HG03457 (cell line): ENCODE data around the gene MPRIP.

ENCODE experiments used
- ATAC-seq: cut with Tn5 transposase; IDR thresholded peaks from one replicate; pipeline ENCODE4 v1.9.1; 2021; ENCODE audit warnings: moderate number of reproducible peaks; ENCODE audit not compliant: unreplicated experiment

The MPRIP gene

DNA sequence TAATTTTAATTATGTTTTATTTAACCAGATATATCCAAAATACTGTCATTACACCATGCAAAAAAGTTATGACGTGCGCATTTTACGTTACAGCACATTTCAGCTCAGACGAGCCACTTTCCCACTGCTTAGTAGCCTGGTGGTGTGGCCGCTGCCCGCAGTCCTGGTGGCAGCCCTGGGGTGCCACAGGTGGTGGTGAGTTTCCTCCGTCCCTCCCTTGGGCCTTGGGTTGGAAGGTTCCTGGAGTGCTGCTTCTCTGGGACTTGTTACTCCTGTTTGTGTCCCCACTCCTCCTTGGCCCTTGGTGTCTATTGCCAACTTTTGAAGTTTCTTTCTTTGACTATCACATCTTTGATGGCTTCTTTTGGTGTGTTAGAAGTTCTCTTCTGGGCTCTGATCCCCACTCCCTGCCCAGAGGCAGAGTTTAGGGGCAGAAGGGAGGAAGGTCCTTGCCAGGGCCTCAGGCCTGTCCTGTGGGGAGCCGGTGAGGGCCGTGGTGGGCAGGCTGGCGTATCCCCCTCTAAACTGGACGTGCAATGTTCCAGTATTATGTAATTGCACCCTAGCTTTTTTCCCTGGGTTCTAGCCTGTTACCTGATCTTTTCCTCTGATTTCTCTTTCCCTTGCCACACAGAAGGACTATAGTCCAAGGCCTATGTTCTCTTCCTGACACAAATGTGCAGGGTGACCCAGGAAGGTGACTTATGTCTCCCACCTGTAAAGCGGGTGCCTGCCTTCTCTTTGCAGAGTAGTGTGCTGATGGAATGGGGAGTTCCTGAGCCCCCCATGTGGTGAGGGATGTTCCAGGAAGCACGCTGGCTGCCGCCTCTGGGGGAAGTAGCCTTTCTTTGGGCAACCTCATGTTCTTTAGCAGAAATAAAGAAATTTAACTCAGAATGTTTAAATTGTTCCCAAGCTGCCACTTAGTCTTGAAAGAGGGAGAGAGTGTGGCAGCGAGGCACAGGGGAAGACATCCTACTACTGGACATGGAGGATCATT, 8.4 kb downstream of the MPRIP start:
- ATAC-seq: no peak

DNA sequence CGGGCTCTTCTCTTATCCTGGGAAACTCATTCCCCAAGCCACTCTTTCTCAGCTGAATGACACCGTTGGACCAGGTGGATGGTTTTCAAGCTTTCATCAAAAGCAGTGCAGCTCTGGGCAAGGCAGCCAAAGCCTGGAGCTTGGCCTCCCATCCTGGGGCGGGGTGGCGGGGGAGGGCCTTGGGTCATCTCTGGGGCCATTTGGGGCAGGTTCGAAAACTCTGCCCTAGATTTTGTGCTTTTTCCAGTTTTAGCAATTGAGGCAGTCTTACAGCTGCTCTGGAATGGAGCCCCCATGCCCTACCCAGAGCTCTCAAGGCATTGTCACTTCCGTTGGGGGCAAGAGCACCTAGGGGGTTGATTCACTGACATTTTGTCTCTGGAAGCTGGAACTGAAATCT, 9.1 kb downstream of the MPRIP start:
- ATAC-seq: no peak

DNA sequence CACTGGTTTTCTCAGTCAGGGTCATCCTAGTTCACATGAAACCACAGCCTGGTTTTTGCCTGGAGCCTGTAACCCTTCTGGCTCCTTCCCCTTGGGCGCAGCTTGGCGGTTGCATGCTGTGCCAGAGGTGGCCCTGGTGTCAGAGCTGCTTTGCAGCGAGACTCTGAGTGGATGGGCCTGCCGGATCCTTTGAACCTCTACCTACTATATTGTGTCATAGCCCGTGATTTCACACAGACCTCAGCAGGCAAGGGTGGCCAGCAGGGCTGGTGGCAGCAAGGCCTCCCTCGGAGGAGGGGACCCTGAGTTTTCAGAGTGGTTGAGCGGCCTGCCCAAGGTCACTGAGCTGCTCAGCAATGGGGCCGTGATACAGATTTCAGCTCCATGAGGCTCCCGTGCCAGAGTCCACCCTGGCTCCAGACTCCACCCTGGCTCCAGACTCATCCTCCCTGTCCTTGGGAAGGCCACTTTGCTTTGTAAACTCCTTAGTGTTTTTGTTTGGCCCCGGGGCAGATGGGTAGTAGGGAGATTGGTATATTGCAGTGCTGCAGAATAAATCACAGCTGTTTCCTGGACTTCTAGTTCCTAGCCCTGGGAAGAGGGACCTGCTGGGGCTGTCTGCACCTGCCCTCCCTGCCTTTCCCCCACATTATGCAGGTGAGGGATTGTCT, 9.7 kb downstream of the MPRIP start:
- ATAC-seq: no peak

DNA sequence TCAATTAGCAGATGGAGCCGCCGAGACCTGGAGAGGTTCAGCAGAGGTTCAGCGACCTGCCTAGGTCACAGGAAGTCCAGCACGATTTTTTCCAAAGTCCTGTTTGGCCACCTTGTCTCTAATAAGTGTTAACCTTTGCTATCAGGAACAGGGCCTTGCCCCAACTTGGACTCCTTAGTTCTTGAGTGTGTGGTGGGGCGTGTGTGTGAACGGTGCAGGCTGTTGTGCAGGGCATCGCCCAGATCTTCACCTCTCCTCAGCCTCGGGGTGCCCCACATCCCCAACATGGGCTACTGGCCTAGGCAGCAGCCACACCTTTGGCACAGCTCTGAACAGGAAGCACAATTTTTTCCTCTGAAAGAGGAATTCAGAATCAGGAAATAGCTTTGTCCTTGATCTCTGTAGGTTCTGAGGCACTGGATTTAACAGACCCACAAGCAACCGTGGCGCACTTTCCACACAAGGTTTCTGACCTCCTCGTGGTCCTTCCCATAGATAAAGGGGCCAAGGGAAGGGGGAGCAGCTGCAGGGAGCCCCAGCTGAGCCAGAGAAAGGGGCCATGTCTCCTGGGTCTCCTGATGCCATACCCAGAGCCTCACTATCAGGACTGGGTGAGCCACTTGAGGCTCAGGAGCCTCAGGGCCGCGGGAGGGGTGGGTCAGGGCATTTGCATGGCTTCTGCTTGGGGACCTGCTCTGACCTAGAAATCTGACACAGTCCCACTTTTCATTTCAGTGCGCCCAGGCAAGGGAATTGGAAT, 10.4 kb downstream of the MPRIP start:
- no peak for ATAC-seq

DNA sequence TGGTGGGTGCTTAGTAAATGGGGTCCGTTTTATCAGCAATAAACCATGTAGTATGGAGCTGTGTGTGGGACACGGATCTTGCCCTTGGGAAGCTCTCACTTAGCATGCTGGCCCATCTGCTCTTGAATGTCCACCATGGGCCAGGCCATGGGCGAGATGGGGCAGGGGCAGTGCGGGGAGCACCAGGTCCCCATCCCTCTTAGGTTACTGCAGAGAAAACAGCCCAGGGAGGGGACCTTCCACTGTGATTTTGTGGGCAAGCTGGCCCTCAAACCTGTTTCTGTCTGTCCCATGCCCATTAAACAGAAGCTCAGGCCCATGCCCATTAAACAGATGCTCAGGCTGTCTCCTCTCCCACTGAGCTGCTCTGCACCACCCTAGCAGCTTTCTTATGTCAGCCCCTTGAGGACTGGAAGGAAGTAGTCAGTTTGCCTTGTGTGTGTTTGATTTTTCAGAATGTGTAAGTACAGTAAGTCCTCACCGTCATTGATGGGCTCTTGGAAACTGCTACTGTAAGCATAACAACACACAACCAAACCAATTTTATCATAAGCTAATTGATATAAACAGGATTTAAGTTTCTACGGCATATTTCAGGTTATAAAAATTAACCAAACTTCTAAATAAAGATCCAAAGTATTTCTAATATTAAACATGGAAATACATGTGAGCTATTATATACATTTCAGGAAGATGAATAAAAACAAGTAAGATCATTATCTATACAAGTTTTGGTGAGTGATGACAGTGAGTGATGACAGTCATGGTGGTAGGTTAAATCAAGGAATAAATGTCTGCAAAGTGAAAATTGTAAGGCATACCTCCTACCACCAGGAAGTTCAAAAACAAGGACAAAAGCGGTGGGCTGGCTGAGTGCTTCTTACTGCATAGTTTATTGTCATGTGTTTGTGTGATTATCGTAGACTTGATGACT, 11.5 kb downstream of the MPRIP start:
- no peak for ATAC-seq

DNA sequence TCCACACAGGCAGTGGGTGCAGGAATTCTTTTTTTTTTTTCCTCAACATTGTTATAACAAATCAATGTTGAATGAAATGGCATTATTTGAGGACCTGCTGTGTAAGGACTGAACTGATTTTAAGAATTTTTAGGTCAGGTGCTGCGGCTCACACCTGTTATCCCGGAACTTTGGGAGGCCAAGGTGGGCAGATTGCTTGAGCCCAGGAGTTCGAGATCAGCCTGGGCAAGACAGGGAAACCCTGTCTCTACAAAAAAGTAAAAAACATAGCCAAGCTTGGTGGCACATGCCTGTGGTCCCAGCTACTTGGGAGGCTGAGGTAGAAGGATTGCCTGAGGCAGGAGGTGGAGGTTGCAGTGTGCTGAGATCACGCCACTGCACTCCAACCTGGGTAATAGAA, 12.4 kb downstream of the MPRIP start:
- no peak for ATAC-seq

DNA sequence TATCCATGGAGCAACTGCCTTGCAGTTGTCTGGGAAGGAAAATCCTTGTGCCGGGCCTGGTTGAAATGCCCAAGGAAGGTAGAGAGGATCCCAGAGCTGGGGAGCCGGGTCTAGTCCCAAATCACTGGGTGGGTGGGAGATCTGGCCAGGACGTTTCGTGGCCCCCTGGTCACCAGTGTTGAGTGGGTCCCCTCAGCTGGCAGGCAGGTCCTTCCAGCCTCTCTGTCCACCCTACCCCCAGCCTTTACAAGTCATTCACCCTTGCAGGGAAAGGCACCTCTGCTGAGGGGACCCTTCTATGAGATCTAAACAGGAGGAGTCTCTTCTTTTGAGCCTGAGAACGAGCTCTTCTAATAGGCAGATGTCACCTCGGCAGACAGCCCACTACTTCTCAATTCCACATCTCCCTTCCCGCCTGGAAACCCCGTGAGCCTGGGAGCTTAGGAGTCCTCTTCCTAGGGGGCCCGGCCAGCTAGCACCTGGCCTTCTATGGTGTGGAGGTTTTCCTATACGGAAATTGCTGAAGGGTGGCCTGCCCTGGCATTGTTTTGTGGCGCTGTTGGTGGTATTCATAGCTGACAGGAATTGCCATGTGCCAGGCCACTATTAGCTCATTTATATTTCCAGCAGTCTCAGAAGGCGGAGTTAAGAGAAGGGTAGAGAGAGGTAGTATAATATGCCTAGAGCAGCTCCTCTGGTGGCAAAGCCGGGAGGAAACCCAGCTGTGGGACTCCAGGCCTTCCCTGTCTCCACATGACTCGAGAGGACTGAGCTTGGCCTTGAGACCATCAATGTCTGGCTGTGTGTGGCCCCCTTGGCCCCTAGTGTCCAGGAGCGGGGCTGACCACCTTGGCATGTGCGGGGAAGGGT, 13.3 kb downstream of the MPRIP start:
- no peak for ATAC-seq

DNA sequence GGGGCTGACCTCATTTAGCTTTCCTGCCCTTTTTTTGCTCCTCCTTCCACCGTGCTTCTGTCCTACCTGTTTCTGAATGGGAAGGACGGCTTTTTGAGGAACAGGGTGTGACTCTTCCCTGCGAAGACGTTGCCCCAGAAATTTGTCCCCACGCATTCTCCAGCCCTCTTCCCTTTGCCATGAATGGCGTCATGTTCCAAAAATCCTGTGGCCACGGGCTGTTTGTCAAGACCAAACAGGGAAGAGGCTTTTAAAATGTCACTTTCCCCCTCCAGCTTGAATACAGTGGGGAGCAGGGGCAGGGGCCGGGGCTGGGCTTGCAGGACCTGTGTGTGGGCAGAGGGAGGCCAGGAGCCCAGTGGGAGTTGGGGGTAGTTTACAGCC, 13.9 kb downstream of the MPRIP start:
- ATAC-seq: no peak

DNA sequence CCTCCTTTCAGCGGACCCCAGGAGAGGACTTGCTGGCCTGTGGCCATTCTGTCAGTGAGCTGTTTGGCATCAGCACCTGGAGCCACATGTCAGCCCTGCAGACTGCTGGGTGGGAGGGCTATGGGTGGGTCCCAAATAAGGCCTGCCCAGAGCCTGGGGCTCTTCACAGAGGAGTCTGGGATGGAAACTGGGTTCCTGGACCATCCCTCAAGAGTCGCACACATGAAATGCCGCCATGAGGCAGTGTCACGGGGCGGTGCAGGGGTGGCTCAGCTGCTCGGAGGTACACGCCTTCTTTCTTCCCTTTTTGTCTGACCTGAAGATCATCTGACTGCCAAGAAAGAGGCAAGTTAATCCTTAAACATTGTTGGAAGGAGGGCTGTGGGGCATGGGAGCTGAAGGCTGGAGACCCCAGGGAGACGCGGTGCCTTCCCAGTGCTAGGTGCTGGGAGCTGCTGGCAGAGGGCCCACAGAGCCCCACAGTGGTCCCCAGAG, 14.8 kb downstream of the MPRIP start:
- ATAC-seq: no peak

DNA sequence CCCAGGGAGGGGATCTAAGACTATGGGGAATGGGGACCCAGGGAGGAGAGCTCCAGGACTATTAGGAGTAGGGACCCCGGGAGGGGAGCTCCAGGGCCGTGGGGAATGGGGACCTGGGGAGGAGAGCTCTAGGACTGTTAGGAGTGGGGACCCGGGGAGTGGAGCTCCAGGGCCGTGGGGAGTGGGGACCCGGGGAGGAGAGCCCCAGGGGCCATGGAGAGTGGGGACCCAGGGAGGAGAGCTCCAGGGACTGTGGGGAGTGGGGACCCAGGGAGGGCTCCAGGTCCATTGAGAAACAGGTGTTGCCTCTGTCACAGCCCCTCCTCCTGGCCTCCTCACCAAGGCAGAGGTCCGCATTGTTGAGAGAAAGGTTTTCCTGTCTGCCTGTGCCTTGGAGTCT, 16.0 kb downstream of the MPRIP start:
- ATAC-seq: no peak

DNA sequence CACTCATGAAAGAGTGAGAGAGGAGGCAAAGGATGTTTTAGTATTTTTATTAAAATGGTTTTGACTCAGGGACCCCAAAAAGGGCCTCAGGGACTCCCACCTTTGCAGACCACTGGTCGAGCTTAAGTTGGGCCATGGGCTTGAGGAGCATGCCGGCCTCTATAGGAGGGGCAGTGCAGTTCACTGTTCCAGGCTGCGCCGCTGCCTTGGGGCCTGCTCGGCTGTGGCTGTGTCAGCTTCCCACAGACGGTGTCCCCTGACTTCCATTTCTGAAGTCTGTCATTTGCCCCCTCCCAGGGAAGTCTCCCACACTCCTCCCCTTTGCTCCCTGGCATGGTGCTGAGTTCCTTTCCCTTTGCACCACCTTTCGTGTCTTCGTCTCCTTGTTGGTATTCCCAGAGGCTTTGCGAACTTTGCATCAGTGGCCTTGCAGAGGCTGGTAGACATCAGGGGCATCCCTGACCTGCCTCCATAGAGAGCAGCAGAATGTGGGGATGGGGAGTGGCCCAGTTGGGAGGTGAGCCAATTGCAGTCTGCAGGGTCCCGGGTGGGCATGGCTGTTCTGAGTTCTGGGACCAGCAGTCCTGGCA, 17.1 kb downstream of the MPRIP start:
- ATAC-seq: no peak

DNA sequence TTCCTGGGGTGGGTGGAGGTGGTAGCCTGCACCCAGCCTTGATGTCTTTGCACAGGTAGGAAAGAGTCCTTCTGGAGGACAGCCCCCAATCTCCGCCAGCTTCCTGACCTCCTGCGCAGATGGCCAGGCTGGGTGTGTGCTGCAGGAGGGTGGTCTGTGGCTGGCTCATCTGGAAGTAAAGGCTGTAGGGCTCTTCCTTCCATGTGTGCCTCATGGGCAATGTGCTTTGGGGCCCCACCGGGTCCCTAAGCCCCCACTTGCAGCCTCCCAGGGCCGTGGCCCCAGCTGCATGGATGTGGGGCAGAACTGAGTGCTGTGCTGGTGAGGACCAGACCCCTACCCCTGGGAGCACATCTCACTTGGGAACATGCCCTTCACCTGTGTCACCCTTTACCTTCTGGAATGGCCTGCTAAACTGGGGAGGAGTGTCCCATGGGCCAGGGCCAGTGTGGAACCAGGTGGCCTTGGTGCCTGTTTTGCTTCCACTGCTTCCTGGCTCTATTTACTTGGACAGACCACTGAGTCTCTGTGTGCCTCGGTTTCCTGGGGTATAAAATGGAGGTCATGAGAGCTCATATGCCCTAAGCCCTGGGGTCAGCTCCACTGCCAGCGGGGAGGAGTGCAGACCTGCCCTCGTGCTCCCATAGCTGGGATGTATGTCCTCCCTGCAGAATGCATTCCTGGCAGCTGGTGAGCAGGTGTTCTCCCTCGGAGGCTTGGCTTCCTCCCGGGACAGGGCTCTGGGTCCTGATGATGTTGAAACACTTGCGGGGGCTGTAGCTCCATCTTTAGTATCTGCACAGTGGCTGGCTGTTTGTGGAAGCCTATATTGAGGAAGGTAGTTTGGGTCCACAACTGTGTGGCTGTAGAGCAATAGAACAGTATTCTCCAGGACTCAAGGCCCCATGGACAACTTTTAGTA, 18.0 kb downstream of the MPRIP start:
- no peak for ATAC-seq

DNA sequence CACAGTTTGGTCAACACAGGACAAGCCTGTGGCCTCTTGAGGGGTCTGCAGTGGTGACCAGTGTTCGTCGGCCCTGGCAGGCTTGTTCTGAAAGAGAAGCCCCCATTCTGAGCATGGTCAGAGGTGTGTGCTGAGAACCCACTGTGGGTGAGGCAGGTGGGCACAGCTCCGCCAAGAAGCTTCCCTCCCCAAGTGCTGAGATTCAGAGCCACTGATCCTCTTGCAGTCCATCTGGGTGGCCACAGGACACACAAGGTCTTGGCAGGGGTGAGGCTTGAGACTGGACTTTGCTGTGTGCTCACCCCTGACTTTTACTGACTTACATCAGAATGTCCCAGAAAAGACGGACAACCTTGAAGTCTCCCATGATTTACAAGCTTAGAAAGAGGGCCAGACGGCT, 18.7 kb downstream of the MPRIP start:
- no peak for ATAC-seq

DNA sequence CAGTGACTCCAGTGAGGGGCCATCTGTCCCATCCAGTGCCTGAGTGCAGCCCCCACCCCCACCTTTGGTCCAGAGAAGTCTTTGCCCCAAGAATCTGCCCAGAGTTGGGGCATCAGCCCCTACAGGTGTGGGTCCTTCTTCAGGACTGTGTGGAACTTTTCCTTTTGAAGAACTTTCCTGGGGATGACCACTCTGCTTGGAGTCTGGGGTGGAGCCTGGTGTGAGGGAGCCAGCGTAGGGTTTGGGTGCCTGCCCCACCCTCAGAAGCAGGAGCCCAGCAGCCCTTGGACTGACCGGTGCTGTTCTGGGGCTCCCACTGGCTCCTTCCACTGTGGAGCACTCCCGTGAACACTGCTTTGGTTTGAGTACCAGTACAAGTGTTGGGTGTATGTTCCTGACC, 19.3 kb downstream of the MPRIP start:
- no peak for ATAC-seq

DNA sequence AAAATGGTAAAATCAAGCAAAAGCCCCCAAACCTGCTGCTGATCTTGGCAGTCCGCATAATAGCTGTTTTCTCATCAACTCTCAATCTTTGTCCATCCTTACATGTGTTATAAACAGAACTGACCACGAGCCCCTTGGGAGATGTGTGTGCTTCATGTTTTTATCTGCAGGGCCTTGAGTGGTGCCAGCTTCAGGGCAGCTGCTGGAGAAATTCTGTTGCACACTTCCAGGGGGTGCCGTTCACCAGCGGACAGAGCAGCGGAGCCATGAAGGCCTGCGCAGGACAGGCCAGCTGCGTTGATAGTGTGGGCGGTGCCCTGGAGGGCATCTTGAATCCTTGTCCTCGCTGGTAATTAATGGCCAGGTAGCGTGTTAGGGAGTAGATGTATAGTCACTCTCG, 20.1 kb downstream of the MPRIP start:
- ATAC-seq: no peak

DNA sequence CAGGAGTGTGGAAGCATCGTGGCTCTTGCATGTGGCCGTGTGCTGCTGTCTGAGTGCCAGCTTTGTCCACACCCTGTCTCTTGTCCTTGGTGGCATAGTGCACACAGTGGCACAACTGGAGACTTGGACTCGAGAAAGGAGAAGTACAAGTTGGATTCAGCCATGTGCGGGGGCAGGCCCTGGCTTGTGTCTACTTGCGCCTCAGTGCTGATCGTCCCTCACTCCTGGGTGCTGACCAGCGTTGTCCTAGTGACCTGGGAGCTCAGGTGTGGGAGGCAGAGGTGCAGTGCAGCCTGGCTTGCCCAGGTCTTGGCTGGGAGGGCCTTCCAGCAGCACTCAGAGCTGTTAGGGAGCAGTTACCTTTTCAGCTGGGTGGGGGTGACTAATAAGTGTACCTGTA, 20.6 kb downstream of the MPRIP start:
- no peak for ATAC-seq

DNA sequence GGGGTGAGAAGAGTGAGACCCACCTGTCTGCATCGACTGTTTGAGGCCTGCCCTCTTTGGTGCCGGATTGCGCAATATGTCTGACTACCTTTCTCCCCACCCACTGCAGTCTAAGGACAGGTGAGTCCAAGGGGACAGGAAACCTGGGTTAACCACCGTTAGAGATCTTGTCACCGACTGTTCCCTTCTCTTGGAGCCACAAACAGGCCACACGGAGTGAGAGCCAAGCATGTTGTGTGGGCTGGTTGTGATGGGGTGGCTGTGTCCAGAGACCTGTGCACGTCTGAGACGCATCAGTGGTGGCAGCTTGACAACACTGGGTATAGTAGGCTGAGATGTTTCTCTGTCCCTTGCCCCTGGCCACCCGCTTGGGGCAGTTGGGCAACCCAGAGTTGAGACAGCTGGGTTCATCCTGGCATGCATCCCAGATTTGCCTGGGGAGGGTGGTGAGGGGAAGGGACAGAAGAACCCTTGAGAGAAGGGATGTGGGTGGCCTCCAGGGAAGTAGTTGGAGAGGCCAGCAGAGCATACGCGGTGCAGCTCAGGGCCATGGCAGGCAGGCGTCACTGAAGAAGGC, 21.4 kb downstream of the MPRIP start:
- ATAC-seq: no peak

DNA sequence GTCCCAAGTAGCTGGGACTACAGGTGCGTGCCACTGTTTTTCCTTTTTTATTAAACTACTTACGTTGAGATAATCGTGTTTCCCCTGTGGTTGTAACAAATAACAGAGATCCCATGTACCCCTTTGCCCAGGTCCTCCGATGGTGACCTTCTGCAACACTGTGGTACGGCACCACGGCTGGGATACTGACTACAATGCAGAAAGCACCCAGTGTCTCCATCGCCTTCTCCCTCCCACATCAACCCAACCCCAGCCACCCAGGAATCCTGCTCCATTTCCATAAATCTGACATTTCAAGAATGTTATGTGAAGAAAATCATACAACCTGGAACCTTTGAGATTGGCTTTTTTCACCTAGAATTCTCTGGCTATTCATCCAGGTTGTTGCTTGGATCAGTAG, 22.1 kb downstream of the MPRIP start:
- no peak for ATAC-seq
